ENCODE measurements around the gene LRRC8C.

LRRC8C gene

DNA sequence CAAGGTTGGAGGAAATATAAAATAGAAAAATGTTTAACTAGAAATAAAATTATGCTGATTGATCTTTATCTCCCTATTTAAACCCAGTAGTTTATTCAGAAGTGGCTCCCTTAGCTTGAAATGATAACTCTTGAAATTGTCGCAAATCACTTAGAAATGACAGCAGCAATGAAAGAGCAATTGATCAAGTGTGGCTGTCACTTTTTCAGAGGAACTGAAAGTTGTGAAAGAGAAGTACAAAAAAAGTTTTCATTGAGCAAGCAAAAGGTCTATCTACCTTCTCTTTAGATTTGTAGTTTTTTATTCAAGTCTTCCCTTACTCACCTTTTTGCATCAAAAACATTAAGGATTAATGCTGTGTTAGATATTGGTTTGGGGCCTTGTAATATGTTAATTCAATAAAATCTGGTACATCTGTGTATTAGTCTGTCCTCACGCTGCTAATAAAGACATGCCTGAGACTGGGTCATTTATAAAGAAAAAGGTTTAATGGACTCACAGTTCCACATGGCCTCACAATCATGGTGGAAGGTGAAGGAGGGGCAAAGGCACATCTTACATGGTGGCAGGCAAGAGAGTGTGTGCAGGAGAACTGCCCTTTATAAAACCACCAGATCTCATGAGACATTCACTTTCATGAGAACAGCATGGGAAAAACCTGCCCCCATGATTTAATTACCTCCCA, 48.3 kb downstream of the LRRC8C start:
- peak; percentile 86 for FAIRE-seq
- peak; percentile 17 for DNase-seq (ENCODE audit: insufficient read length, low spot score)
- TF ChIP-seq SPI1 (IDR thresholded peaks at IDR 0.05; ENCODE audit: low read depth, low read length), result peak; percentile 95
- no peak for TF ChIP-seq POLR2AphosphoS5 (IDR thresholded peaks at IDR 0.05; ENCODE audit: low read depth, low read length)

DNA sequence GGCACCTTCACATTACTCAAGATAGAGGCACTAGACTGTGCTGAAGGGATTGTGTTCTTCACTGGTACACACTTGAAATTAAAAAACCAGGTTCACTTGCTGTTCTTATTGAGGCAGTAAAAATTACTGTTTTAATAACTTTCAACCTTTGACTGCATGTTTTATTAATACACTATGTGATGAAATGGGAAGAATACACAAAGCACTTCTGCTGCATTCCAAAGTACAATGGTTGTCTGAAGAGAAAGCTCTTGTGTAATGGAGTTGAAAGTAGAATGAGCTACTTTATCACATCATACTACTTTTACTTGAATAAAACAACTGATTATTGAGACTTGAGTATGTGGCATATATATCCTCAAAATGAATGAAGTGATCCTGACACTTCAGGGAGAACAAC, 49.7 kb downstream of the LRRC8C start:
- TF ChIP-seq SPI1 (IDR thresholded peaks at IDR 0.05; ENCODE audit: low read depth, low read length) (no peak), TAF1 (IDR thresholded peaks at IDR 0.05; ENCODE audit: low read depth, low read length) (no peak), POLR2AphosphoS5 (IDR thresholded peaks at IDR 0.05; ENCODE audit: low read depth, low read length) (no peak), POLR2A (IDR thresholded peaks at IDR 0.05; ENCODE audit: low read depth, low read length) (no peak), PAX5 (IDR thresholded peaks at IDR 0.05; ENCODE audit: insufficient read depth, low read length, severe bottlenecking) (no peak), POU2F2 (IDR thresholded peaks at IDR 0.05; ENCODE audit: low read depth, low read length) (no peak)
- FAIRE-seq, result no peak
- DNase-seq (ENCODE audit: insufficient read length, low spot score), result no peak

DNA sequence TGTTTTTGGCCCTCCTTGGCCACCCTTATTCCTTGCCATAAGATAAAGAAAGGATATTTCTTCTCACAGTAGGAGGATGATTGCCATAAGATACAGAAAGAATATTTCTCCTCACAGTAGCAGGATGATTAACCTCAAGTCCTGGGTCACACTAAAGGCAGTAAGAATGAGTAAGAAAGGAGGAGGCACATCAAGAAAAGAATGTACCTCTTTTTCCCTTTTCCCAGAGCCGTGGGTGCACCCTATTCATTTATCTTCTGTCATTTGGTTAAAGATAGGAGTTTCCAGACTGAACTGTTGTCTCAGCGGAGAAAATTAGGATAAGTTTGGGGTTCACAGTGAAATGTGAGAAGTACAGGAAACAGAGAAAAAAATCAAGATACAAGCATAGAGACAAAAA, 52.5 kb downstream of the LRRC8C start:
- FAIRE-seq (no peak), DNase-seq (ENCODE audit: insufficient read length, low spot score) (no peak)
- TF ChIP-seq POLR2A (IDR thresholded peaks at IDR 0.05; ENCODE audit: low read depth, low read length) (no peak), PAX5 (IDR thresholded peaks at IDR 0.05; ENCODE audit: insufficient read depth, low read length, severe bottlenecking) (no peak), POLR2AphosphoS5 (IDR thresholded peaks at IDR 0.05; ENCODE audit: low read depth, low read length) (no peak), SPI1 (IDR thresholded peaks at IDR 0.05; ENCODE audit: low read depth, low read length) (no peak), TAF1 (IDR thresholded peaks at IDR 0.05; ENCODE audit: low read depth, low read length) (no peak), POU2F2 (IDR thresholded peaks at IDR 0.05; ENCODE audit: low read depth, low read length) (no peak)

DNA sequence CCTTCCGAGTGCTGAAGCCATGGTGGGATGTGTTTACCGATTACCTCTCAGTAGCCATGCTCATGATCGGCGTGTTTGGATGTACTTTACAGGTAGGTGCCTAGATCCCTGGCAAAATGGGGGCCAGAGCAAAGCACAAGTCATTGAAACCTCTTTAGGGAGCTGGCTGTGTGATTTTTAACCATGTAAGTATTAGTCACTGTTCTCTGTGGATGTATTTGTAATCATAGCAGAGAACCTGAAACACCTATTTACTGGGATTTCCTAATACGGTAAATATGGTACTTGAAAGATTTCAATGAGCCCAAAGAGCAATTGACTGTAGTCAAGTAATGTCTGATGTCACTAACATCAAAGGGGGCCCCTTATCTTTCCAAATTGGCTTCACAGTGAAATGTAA, 53.6 kb downstream of the LRRC8C start:
- FAIRE-seq (no peak), DNase-seq (ENCODE audit: insufficient read length, low spot score) (no peak)
- TF ChIP-seq POLR2AphosphoS5 (IDR thresholded peaks at IDR 0.05; ENCODE audit: low read depth, low read length), result no peak
- TF ChIP-seq POLR2A (IDR thresholded peaks at IDR 0.05; ENCODE audit: low read depth, low read length), result no peak
- no peak for TF ChIP-seq POU2F2 (IDR thresholded peaks at IDR 0.05; ENCODE audit: low read depth, low read length)
- no peak for TF ChIP-seq SPI1 (IDR thresholded peaks at IDR 0.05; ENCODE audit: low read depth, low read length)
- TF ChIP-seq TAF1 (IDR thresholded peaks at IDR 0.05; ENCODE audit: low read depth, low read length), result no peak
- no peak for TF ChIP-seq PAX5 (IDR thresholded peaks at IDR 0.05; ENCODE audit: insufficient read depth, low read length, severe bottlenecking)

DNA sequence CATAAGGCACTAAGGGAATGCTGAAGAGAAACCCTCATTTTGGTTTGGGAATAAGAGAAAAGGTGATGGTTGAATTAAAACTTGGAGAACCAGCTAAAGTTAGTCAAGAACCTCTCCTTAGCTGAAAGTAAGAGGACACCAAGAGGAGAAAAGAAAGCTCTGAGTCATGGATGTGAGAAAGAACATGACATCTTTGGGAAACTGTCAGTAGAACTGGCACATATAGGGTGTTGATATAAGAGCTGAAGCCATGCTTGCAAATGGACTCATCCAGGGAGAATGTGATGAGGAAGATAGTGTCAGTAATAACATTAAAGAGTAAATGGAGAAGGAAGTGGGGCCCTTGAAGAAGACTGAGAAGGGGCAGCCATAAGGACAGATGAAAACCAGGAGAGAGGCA, 54.3 kb downstream of the LRRC8C start:
- DNase-seq (ENCODE audit: insufficient read length, low spot score) (no peak), FAIRE-seq (no peak)
- no peak for TF ChIP-seq PAX5 (IDR thresholded peaks at IDR 0.05; ENCODE audit: insufficient read depth, low read length, severe bottlenecking)
- no peak for TF ChIP-seq SPI1 (IDR thresholded peaks at IDR 0.05; ENCODE audit: low read depth, low read length)
- no peak for TF ChIP-seq POLR2AphosphoS5 (IDR thresholded peaks at IDR 0.05; ENCODE audit: low read depth, low read length)

DNA sequence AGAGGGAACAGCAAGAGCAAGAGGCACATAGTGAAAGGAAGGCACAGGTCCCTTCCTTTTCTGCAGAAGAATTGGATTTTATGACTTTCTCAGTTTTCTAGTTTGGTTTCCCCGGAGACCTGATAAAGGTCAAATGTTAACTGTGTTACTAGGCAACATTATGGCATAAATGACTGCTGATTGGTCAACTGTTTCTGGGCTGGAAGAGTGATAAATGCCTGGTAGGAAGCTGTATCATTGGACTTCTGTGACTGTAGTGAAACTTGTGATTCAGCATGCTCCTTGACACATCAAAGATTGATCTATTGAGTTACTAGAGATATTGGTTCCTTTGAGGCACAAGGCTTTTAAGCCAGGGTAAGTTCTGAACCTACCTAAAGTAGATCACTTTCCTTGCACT, 55.7 kb downstream of the LRRC8C start:
- no peak for DNase-seq (ENCODE audit: insufficient read length, low spot score)
- no peak for TF ChIP-seq POLR2A (IDR thresholded peaks at IDR 0.05; ENCODE audit: low read depth, low read length)

DNA sequence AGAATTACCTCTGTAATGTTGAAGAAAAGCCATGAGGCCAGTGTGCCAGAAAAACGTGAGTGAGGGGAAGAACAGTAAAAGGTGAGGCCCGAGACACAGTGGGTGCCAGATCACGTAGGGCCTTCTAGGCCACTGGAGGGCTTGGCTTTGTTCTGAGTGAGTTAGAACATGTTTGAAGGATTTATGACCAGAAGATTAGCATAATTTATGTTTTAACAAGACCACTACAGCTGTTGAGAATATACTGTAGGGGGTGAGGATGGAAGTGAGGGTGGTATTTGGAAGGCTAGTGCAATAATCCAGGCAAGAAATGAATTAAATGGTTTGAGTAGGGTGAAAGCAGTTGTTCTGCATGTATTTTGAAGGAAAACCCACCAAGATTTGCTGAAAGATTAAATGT, 56.3 kb downstream of the LRRC8C start:
- no peak for FAIRE-seq

More for the DNA sequence above, 55.7 kb downstream of the LRRC8C start:
- FAIRE-seq, result no peak

DNA sequence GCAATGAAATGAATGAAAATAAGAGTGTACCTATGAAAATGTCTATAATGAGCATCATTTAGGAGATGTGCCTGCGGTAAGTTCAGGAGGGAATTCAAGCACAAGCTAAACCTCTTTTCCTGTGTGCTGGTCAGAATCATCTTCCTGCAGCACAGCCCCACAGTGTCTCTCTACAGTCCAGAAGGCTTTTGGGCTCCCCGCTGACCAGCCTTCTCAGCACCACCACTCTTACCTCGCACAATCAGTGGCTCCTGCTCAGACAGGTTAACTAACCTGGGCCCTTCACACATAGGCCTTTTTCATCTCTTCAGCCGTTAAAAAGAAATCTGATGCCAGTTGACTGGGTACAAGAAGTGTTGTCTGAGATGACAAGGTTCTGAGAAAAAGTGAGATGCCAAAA, 57.7 kb downstream of the LRRC8C start:
- no peak for DNase-seq (ENCODE audit: insufficient read length, low spot score)
- TF ChIP-seq TAF1 (IDR thresholded peaks at IDR 0.05; ENCODE audit: low read depth, low read length) (no peak), POLR2A (IDR thresholded peaks at IDR 0.05; ENCODE audit: low read depth, low read length) (no peak), SPI1 (IDR thresholded peaks at IDR 0.05; ENCODE audit: low read depth, low read length) (no peak), POU2F2 (IDR thresholded peaks at IDR 0.05; ENCODE audit: low read depth, low read length) (no peak), POLR2AphosphoS5 (IDR thresholded peaks at IDR 0.05; ENCODE audit: low read depth, low read length) (no peak), PAX5 (IDR thresholded peaks at IDR 0.05; ENCODE audit: insufficient read depth, low read length, severe bottlenecking) (no peak)
- FAIRE-seq, result peak; percentile 23

More for the DNA sequence above, 56.3 kb downstream of the LRRC8C start:
- no peak for DNase-seq (ENCODE audit: insufficient read length, low spot score)
- TF ChIP-seq PAX5 (IDR thresholded peaks at IDR 0.05; ENCODE audit: insufficient read depth, low read length, severe bottlenecking) (no peak), POLR2AphosphoS5 (IDR thresholded peaks at IDR 0.05; ENCODE audit: low read depth, low read length) (no peak), POU2F2 (IDR thresholded peaks at IDR 0.05; ENCODE audit: low read depth, low read length) (no peak), SPI1 (IDR thresholded peaks at IDR 0.05; ENCODE audit: low read depth, low read length) (no peak), POLR2A (IDR thresholded peaks at IDR 0.05; ENCODE audit: low read depth, low read length) (no peak), TAF1 (IDR thresholded peaks at IDR 0.05; ENCODE audit: low read depth, low read length) (no peak)

DNA sequence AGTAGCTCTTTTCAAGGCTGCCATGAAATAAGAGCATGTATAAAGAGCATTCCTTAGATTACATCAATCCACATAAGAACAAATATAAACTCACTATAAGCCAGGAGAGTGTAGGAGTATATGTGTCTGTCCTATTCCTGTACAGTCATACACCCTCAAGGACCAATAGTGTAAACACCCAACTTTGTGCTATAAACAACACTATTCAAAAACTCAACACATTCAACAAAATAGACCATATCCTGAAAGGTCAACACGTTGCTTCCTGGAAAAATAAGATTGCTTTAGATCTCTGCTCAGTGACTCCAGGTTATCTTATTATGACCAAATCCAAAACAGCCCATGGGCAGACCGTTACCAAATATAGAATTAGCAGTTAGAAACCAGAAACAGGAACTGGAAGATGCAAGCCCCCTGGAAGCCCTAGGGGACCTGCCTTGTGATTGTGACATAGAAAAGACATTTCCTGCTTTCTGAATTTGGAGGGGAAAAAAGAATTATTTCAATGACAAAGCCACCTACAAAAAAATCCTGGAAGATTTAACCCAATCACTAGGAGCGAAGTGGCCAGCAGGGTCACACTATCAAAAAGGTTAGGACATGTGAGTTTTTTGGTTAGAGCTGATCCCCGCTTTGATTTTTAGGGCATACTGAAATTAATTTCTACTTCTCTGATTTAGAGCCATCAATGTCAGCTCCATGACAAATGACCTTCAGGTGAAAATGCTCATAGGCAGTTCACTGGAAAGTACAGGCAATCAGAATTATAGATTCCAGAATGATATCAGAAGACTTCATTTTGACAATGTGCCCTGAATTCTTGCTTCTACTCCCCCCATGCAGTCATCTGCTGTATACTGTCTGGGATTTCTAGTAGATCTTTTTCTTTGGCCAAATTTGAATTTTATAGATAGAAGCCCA, 59.9 kb downstream of the LRRC8C start:
- DNase-seq (ENCODE audit: insufficient read length, low spot score) (no peak), FAIRE-seq (peak; percentile 93)
- TF ChIP-seq POLR2AphosphoS5 (IDR thresholded peaks at IDR 0.05; ENCODE audit: low read depth, low read length), result no peak
- no peak for TF ChIP-seq PAX5 (IDR thresholded peaks at IDR 0.05; ENCODE audit: insufficient read depth, low read length, severe bottlenecking)
- TF ChIP-seq SPI1 (IDR thresholded peaks at IDR 0.05; ENCODE audit: low read depth, low read length), result peak; percentile 96

DNA sequence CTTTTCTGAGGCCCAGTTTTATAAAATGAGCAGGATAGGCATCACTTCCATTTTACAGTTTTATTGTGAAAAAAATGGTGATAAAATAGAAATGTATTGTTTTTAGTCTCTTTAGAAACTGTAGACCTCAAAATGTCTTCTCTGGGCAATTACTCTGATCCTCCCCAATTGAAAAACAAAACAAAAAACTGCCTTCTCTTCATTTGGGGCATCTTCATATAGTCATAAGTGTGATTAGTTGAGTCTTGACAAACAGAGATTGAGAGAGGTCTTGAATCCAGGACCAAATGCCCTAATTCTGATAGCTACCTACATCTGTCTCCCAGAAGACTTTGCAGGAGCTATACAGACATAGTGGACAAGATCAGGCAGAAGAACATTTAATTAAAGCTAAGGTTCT, 62.9 kb downstream of the LRRC8C start:
- no peak for TF ChIP-seq TAF1 (IDR thresholded peaks at IDR 0.05; ENCODE audit: low read depth, low read length)
- TF ChIP-seq POLR2AphosphoS5 (IDR thresholded peaks at IDR 0.05; ENCODE audit: low read depth, low read length), result no peak
- TF ChIP-seq SPI1 (IDR thresholded peaks at IDR 0.05; ENCODE audit: low read depth, low read length), result no peak
- TF ChIP-seq POU2F2 (IDR thresholded peaks at IDR 0.05; ENCODE audit: low read depth, low read length), result no peak
- TF ChIP-seq PAX5 (IDR thresholded peaks at IDR 0.05; ENCODE audit: insufficient read depth, low read length, severe bottlenecking), result no peak
- no peak for TF ChIP-seq POLR2A (IDR thresholded peaks at IDR 0.05; ENCODE audit: low read depth, low read length)

More for the DNA sequence above, 62.9 kb downstream of the LRRC8C start:
- FAIRE-seq, result no peak
- no peak for DNase-seq (ENCODE audit: insufficient read length, low spot score)

Measured in GM12891 (cell line).